Glutamatergic neuron (in vitro differentiated cells): ENCODE data around the gene APOA4. TPM values are rescaled to one million over a fixed set of nuclear protein-coding genes. Genes with fewer than 3 reads are reported as not detected.

Source experiments
- DNase-seq: peaks from one replicate; pipeline ENCODE4 v3.0.0; 2022
- H3K27ac Mint-ChIP-seq: one replicate; pipeline ENCODE4 v1.8.0; 2020; ENCODE audit warnings: mild to moderate bottlenecking, mixed read lengths, inconsistent platforms; ENCODE audit not compliant: unreplicated experiment
- H3K27me3 Mint-ChIP-seq: one replicate; pipeline ENCODE4 v1.8.0; 2020; ENCODE audit warnings: mild to moderate bottlenecking, moderate library complexity, mixed read lengths, inconsistent platforms; ENCODE audit not compliant: unreplicated experiment
- H3K36me3 Mint-ChIP-seq: one replicate; pipeline ENCODE4 v1.8.0; 2020; ENCODE audit warnings: mild to moderate bottlenecking, mixed read lengths, inconsistent platforms; ENCODE audit not compliant: unreplicated experiment
- H3K4me1 Mint-ChIP-seq: one replicate; pipeline ENCODE4 v1.8.0; 2020; ENCODE audit warnings: mild to moderate bottlenecking, low read depth, mixed read lengths, inconsistent platforms; ENCODE audit not compliant: unreplicated experiment
- H3K4me3 Mint-ChIP-seq: one replicate; pipeline ENCODE4 v1.8.0; 2020; ENCODE audit warnings: mild to moderate bottlenecking, mixed read lengths, inconsistent platforms; ENCODE audit not compliant: unreplicated experiment
- H3K9me3 Mint-ChIP-seq: one replicate; pipeline ENCODE4 v1.8.0; 2020; ENCODE audit warnings: mild to moderate bottlenecking, moderate library complexity, mixed read lengths, inconsistent platforms; ENCODE audit not compliant: unreplicated experiment
- CTCF ChIP-seq: fragments of 200-600 bp; sonication (generic); IDR thresholded peaks from one replicate; pipeline ENCODE4 v1.5.0; 2021; ENCODE audit not compliant: partially characterized antibody, unreplicated experiment
- total RNA-seq: library from RNA; stranded (reverse); fragmentation: NEBNext Ultra II Directional; extraction: Animal tissue kit (Norgen Biotek cat#: 25700); gene quantifications from one replicate; pipeline ENCODE4 v1.2.1, GENCODE V29; 2021; ENCODE audit not compliant: unreplicated experiment

The APOA4 gene
- total RNA-seq, 1 donor from 2014 or later = not detected

GRCh38 chr11:116867619-116868018 is 44.5 kb upstream of the APOA4 start:
- Mint-ChIP-seq H3K27me3 (no peaks in the 10 kb centered on the region), H3K4me1 (no peaks in the 10 kb centered on the region), H3K4me3 (no peak overlapping the region), H3K27ac (no peak overlapping the region), H3K36me3 (no peaks in the 10 kb centered on the region), H3K9me3 (peaks cover 1% of the 10 kb centered on the region)
- no peak for TF ChIP-seq CTCF
- no peak for DNase-seq

GRCh38 chr11:116866804-116867455 is 43.8 kb upstream of the APOA4 start:
- no peak overlapping the region for H3K4me3 Mint-ChIP-seq
- no peak for TF ChIP-seq CTCF
- no peaks in the 10 kb centered on the region for H3K36me3 Mint-ChIP-seq
- no peaks in the 10 kb centered on the region for H3K9me3 Mint-ChIP-seq
- H3K27me3 Mint-ChIP-seq = no peaks in the 10 kb centered on the region
- DNase-seq = no peak
- H3K27ac Mint-ChIP-seq = no peak overlapping the region
- H3K4me1 Mint-ChIP-seq = no peaks in the 10 kb centered on the region

GRCh38 chr11:116865696-116866095 is 42.6 kb upstream of the APOA4 start:
- no peak for DNase-seq
- TF ChIP-seq CTCF = no peak
- H3K36me3 Mint-ChIP-seq = no peaks in the 10 kb centered on the region
- H3K27ac Mint-ChIP-seq = no peak overlapping the region
- H3K4me3 Mint-ChIP-seq = no peak overlapping the region
- no peaks in the 10 kb centered on the region for H3K9me3 Mint-ChIP-seq
- H3K4me1 Mint-ChIP-seq = peaks cover 3% of the 10 kb centered on the region
- no peaks in the 10 kb centered on the region for H3K27me3 Mint-ChIP-seq

- no peak overlapping the region for H3K4me3 Mint-ChIP-seq
- no peaks in the 10 kb centered on the region for H3K9me3 Mint-ChIP-seq
- no peaks in the 10 kb centered on the region for H3K36me3 Mint-ChIP-seq
Observed at GRCh38 chr11:116864531-116864930, 41.4 kb upstream of the APOA4 start.

More at GRCh38 chr11:116864531-116864930, 41.4 kb upstream of the APOA4 start:
- H3K27me3 Mint-ChIP-seq = no peaks in the 10 kb centered on the region
- no peak for TF ChIP-seq CTCF
- no peak for DNase-seq
- no peak overlapping the region for H3K27ac Mint-ChIP-seq
- H3K4me1 Mint-ChIP-seq = peaks cover 3% of the 10 kb centered on the region
